Hepatocyte (in vitro differentiated cells): ENCODE measurements around the gene JDP2.

Source experiments
- CTCF ChIP-seq: fragments of 200-600 bp; sonication (generic); IDR thresholded peaks from 2 replicates; pipeline ENCODE4 v1.5.1; 2016; ENCODE audit warnings: antibody characterized with exemption, mild to moderate bottlenecking; ENCODE audit not compliant: poor library complexity
- EZH2 ChIP-seq: fragments of 200-600 bp; sonication (generic); IDR thresholded peaks from 2 replicates; pipeline ENCODE4 v1.6.1; 2016; ENCODE audit warnings: antibody characterized with exemption, mild to moderate bottlenecking, borderline replicate concordance

GRCh38 chr14:75511201-75511600 lies 83.4 kb downstream of the JDP2 start:
- TF ChIP-seq EZH2 (no peak), CTCF (no peak)
